DOHH2 (cell line): ENCODE results near the gene PRTN3.

Source experiments
- CTCF ChIP-seq: fragments of 200-600 bp; sonication (generic); IDR thresholded peaks from one replicate; pipeline ENCODE4 v1.5.1; 2014; ENCODE audit warnings: antibody characterized with exemption, mild to moderate bottlenecking, low read depth, low read length; ENCODE audit not compliant: poor library complexity, severe bottlenecking
- EZH2phosphoT487 ChIP-seq: fragments of 200-600 bp; sonication (generic); IDR thresholded peaks from 2 replicates; pipeline ENCODE4 v1.6.1; 2017; ENCODE audit warnings: borderline replicate concordance, mild to moderate bottlenecking, antibody characterized with exemption, low read length, moderate library complexity, mixed read lengths

GRCh38 chr19:813219-814151, 27.3 kb upstream of the PRTN3 start:
- TF ChIP-seq CTCF (no peak), EZH2phosphoT487 (no peak)
